ENCODE results near the gene FMNL2.

GRCh38 chr2:152440049-152440448, 105.1 kb downstream of the FMNL2 start:
- TF ChIP-seq EGR1 (IDR thresholded peaks at IDR 0.05; ENCODE audit: low read depth) (no peak), POLR2AphosphoS5 (IDR thresholded peaks at IDR 0.05; ENCODE audit: low read depth, low read length) (no peak), CTCF (IDR thresholded peaks at IDR 0.05 in 2 of 3, conservative IDR thresholded peaks at IDR 0.05 in 1 of 3; ENCODE audit: borderline replicate concordance in 1 of 3, insufficient read depth in 1 of 3, low read depth in 2 of 3, low read length in 2 of 3) (no peak)

Data from HCT116 (cell line).